HepG2 (cell line): ENCODE results near the gene RDM1. TPM values are rescaled to one million over a fixed set of nuclear protein-coding genes. Genes with fewer than 3 reads are reported as not detected.

Source experiments
- ARNTL ChIP-seq: sonication (generic); formaldehyde crosslinking; IDR thresholded peaks from 2 replicates; pipeline ENCODE4 v1.4.0; 2020; ENCODE audit warnings: mild to moderate bottlenecking, missing genetic modification reagents
- BRCA1 ChIP-seq: sonication (generic); formaldehyde crosslinking; IDR thresholded peaks from 2 replicates; pipeline ENCODE4 v1.4.0; 2020; ENCODE audit warnings: missing genetic modification reagents
- FIP1L1 ChIP-seq: fragments of 200-400 bp; formaldehyde crosslinking; IDR thresholded peaks from 2 replicates; pipeline ENCODE4 v1.6.1; 2018; ENCODE audit warnings: low read depth, mild to moderate bottlenecking, low read length, moderate library complexity, borderline replicate concordance; ENCODE audit not compliant: insufficient read depth
- LRRFIP1 ChIP-seq: sonication (generic); formaldehyde crosslinking; conservative IDR thresholded peaks from 2 replicates; pipeline ENCODE4 v1.4.0; 2020; ENCODE audit warnings: missing genetic modification reagents
- PHF20 ChIP-seq: sonication (generic); formaldehyde crosslinking; IDR thresholded peaks from 2 replicates; pipeline ENCODE4 v1.5.0; 2020; ENCODE audit warnings: mild to moderate bottlenecking, missing genetic modification reagents
- REPIN1 ChIP-seq: sonication (generic); formaldehyde crosslinking; IDR thresholded peaks from 2 replicates; pipeline ENCODE4 v1.8.0; 2022; ENCODE audit warnings: missing genetic modification reagents, low read depth, mild to moderate bottlenecking, borderline replicate concordance
- SIX1 ChIP-seq: sonication (generic); formaldehyde crosslinking; IDR thresholded peaks from 2 replicates; pipeline ENCODE4 v1.4.0; 2020; ENCODE audit warnings: missing genetic modification reagents, borderline replicate concordance
- SMARCE1 ChIP-seq: fragments of 450-650 bp; IDR thresholded peaks from 2 replicates; pipeline ENCODE4 v1.6.1; 2017; ENCODE audit warnings: borderline replicate concordance
- SNAI1 ChIP-seq: sonication (generic); formaldehyde crosslinking; IDR thresholded peaks from 2 replicates; pipeline ENCODE4 v1.5.0; 2020; ENCODE audit warnings: mild to moderate bottlenecking, missing genetic modification reagents, borderline replicate concordance
- ZFP36L2 ChIP-seq: sonication (generic); formaldehyde crosslinking; IDR thresholded peaks from 2 replicates; pipeline ENCODE4 v1.4.0; 2020; ENCODE audit warnings: missing genetic modification reagents
- ZMYM4 ChIP-seq: sonication (generic); formaldehyde crosslinking; IDR thresholded peaks from 2 replicates; pipeline ENCODE4 v1.8.1; 2023; ENCODE audit warnings: mild to moderate bottlenecking, missing genetic modification reagents
- ZNF205 ChIP-seq: IDR thresholded peaks from 2 replicates; pipeline ENCODE4 v1.6.1; 2018; ENCODE audit warnings: missing biosample characterization, missing genetic modification reagents
- ZNF407 ChIP-seq: sonication (generic); formaldehyde crosslinking; IDR thresholded peaks from one replicate; pipeline ENCODE4 v1.5.1; 2020; ENCODE audit warnings: mild to moderate bottlenecking, missing genetic modification reagents; ENCODE audit errors: not compliant biosample characterization
- ZNF550 ChIP-seq: sonication (generic); formaldehyde crosslinking; IDR thresholded peaks from 2 replicates; pipeline ENCODE4 v1.4.0; 2020; ENCODE audit warnings: mild to moderate bottlenecking, missing genetic modification reagents, borderline replicate concordance
- ZNF572 ChIP-seq: sonication (generic); formaldehyde crosslinking; IDR thresholded peaks from 2 replicates; pipeline ENCODE4 v1.5.1; 2020; ENCODE audit warnings: mild to moderate bottlenecking, missing genetic modification reagents
- ZNF775 ChIP-seq: sonication (generic); formaldehyde crosslinking; IDR thresholded peaks from 2 replicates; pipeline ENCODE4 v1.4.0; 2020; ENCODE audit warnings: missing genetic modification reagents, mild to moderate bottlenecking, moderate library complexity, borderline replicate concordance
- ZNF782 ChIP-seq: sonication (generic); formaldehyde crosslinking; IDR thresholded peaks from 2 replicates; pipeline ENCODE4 v1.4.0; 2020; ENCODE audit warnings: missing genetic modification reagents, mild to moderate bottlenecking, borderline replicate concordance
- ZNF850 ChIP-seq: sonication (generic); formaldehyde crosslinking; conservative IDR thresholded peaks from 2 replicates; pipeline ENCODE4 v1.9.0; 2021; ENCODE audit warnings: mild to moderate bottlenecking, missing genetic modification reagents
- polyA plus RNA-seq, 8 experiments: library from polyadenylated mRNA; depleted of rRNA in 3 of 8; stranded (reverse) in 7 of 8; unstranded in 1 of 8; fragments of >200 nt; fragmentation: Illumina TruSeq in 4 of 8; extraction: Trizol in 4 of 8; gene quantifications; 2 replicates each; pipeline versions ENCODE4 v1.2.1 to v1.2.3, GENCODE V29; 2011 to 2016; ENCODE audit warnings: low read depth in 4 of 8, missing spikeins in 1 of 8, mixed read lengths in 1 of 8; ENCODE audit not compliant: insufficient read depth in 1 of 8
- total RNA-seq, 5 experiments: library from RNA; depleted of rRNA; stranded (reverse); fragments of >200 nt; fragmentation: Illumina TruSeq; extraction: Trizol; gene quantifications; 2 replicates each; pipeline ENCODE4 v1.2.3, GENCODE V29; 2016; ENCODE audit warnings: low read depth in 1 of 5

RDM1 gene
- total and polyA plus RNA-seq, 2 of the 13 experiments (the other 11 are each of a cell fraction or from before 2014, with no cell fraction given) = 0.28 to 0.40 TPM

GRCh38 chr17:35973333-35974260 lies 43.0 kb upstream of the RDM1 start (continued):
- no peak for TF ChIP-seq LRRFIP1 (CRISPR knock-in tag)
- TF ChIP-seq ZFP36L2 = no peak
- TF ChIP-seq ZNF850 (CRISPR knock-in tag) = no peak
- peak; percentile 85 for TF ChIP-seq ZMYM4 (CRISPR knock-in tag)
- no peak for TF ChIP-seq ZNF782 (CRISPR knock-in tag)
- TF ChIP-seq PHF20 = no peak
- TF ChIP-seq ARNTL (CRISPR knock-in tag) = peak; percentile 83
- peak; percentile 88; the same call in 1 of the 2 replicates for TF ChIP-seq REPIN1 (CRISPR knock-in tag)
- no peak for TF ChIP-seq FIP1L1
- TF ChIP-seq SMARCE1 = no peak
- TF ChIP-seq SIX1 = peak; percentile 77; the same call in 1 of the 2 replicates
- TF ChIP-seq ZNF205 (CRISPR knock-in tag) = peak; percentile 87
- TF ChIP-seq ZNF572 (CRISPR knock-in tag) = 0 out of 2 replicates have a peak, but pooled peaks have one; percentile 43
- no peak for TF ChIP-seq BRCA1
- no peak for TF ChIP-seq ZNF775 (CRISPR knock-in tag)
- no peak for TF ChIP-seq ZNF407 (CRISPR knock-in tag)
- TF ChIP-seq SNAI1 (CRISPR knock-in tag) = 0 out of 2 replicates have a peak, but pooled peaks have one; percentile 4
- TF ChIP-seq ZNF550 (CRISPR knock-in tag) = no peak
